ENCODE measurements around the gene PTPRM. TPM values are rescaled to one million over a fixed set of nuclear protein-coding genes. Genes with fewer than 3 reads are reported as not detected.

The PTPRM gene
- total and polyA plus RNA-seq, 2 donors (not counting 3 experiments of a cell fraction or from before 2014, with no cell fraction given): 37.4 to 43.7 TPM

- no peaks in the 10 kb centered on the region for H3K36me3 ChIP-seq (ENCODE audit: control insufficient read depth in 2 of 2, extremely low read depth in 1 of 2, insufficient read depth in 2 of 2, low read length in 2 of 2)
- no peaks in the 10 kb centered on the region for H3K27me3 ChIP-seq (ENCODE audit: control insufficient read depth in 2 of 2, insufficient read depth in 2 of 2, low read length in 2 of 2)
- TF ChIP-seq MYC (IDR thresholded peaks at IDR 0.05; ENCODE audit: low read depth, low read length) (no peak), FOS (IDR thresholded peaks at IDR 0.05; ENCODE audit: borderline replicate concordance, insufficient read depth, low read length) (no peak), POLR2AphosphoS5 (IDR thresholded peaks at IDR 0.05; ENCODE audit: insufficient read depth, low read depth, low read length) (no peak), POLR2A (IDR thresholded peaks at IDR 0.05; ENCODE audit: low read depth, low read length) (no peak), CTCF (IDR thresholded peaks at IDR 0.05; ENCODE audit: extremely low read depth in 1 of 2, insufficient read depth in 1 of 2, low read depth in 1 of 2, low read length in 2 of 2) (no peak), JUN (IDR thresholded peaks at IDR 0.05; ENCODE audit: borderline replicate concordance, insufficient read depth, insufficient read length, low read depth) (no peak), EZH2 (IDR thresholded peaks at IDR 0.05; ENCODE audit: borderline replicate concordance, low read depth, low read length, severe bottlenecking) (no peak), MAX (IDR thresholded peaks at IDR 0.05; ENCODE audit: insufficient read depth, insufficient read length) (no peak), GATA2 (IDR thresholded peaks at IDR 0.05; ENCODE audit: insufficient read depth, insufficient read length, low read depth, low read length) (no peak)
- dilution Hi-C loops (cut with MboI; ENCODE audit: extremely low pct_ligation_motif_present, low sequenced_read_pairs): no loop called here
- no peak overlapping the region for H3K9ac ChIP-seq (replicated peaks; ENCODE audit: extremely low read depth, insufficient read depth, low read length)
- ChIA-PET CTCF (no interaction called here), POLR2A (no interaction called here)
- FAIRE-seq (no peak), DNase-seq (ENCODE audit: low read depth, low spot score) (no peak)
- H2AFZ ChIP-seq (ENCODE audit: low read depth, low read length): no peak overlapping the region
- H3K9me3 ChIP-seq (replicated peaks; ENCODE audit: control insufficient read depth, insufficient read depth, low read length): no peaks in the 10 kb centered on the region
- intact Hi-C loops (cut with micrococcal nuclease): no loop called here
- H3K4me3 ChIP-seq (replicated peaks in 1 of 3; ENCODE audit: insufficient read depth in 1 of 3, low read depth in 1 of 3, low read length in 3 of 3): no peak overlapping the region
- no peaks in the 10 kb centered on the region for H4K20me1 ChIP-seq (replicated peaks; ENCODE audit: control insufficient read depth, extremely low read depth, insufficient read depth, low read length)
- H3K9me1 ChIP-seq (replicated peaks; ENCODE audit: control insufficient read depth, extremely low read depth, insufficient read depth, low read length): no peaks in the 10 kb centered on the region
- H3K4me2 ChIP-seq (ENCODE audit: insufficient read depth, low read length): no peak overlapping the region
- no peaks in the 10 kb centered on the region for H3K4me1 ChIP-seq (ENCODE audit: control insufficient read depth, extremely low read depth, insufficient read depth, low read length)
- BruUV-seq (replicated peaks): no TSS peak
- H3K27ac ChIP-seq (ENCODE audit: insufficient read depth, low read depth, low read length): no peak overlapping the region
- no peaks in the 10 kb centered on the region for H3K79me2 ChIP-seq (ENCODE audit: control insufficient read depth, insufficient read depth, low read length)
Measured at GRCh38 chr18:8439055-8439454, 871.9 kb downstream of the PTPRM start.

Measured in endothelial cell of umbilical vein (primary cell).